Hepatic stellate cell (primary cell): ENCODE measurements around the gene TMF1.
A peak's percentile ranks its signal among the peaks of the same experiment; 100 is the strongest.

Experiments
- DNase-seq: peaks from one replicate; pipeline ENCODE4 v3.0.0; 2011; ENCODE audit warnings: low spot score

TMF1 gene, protein sequence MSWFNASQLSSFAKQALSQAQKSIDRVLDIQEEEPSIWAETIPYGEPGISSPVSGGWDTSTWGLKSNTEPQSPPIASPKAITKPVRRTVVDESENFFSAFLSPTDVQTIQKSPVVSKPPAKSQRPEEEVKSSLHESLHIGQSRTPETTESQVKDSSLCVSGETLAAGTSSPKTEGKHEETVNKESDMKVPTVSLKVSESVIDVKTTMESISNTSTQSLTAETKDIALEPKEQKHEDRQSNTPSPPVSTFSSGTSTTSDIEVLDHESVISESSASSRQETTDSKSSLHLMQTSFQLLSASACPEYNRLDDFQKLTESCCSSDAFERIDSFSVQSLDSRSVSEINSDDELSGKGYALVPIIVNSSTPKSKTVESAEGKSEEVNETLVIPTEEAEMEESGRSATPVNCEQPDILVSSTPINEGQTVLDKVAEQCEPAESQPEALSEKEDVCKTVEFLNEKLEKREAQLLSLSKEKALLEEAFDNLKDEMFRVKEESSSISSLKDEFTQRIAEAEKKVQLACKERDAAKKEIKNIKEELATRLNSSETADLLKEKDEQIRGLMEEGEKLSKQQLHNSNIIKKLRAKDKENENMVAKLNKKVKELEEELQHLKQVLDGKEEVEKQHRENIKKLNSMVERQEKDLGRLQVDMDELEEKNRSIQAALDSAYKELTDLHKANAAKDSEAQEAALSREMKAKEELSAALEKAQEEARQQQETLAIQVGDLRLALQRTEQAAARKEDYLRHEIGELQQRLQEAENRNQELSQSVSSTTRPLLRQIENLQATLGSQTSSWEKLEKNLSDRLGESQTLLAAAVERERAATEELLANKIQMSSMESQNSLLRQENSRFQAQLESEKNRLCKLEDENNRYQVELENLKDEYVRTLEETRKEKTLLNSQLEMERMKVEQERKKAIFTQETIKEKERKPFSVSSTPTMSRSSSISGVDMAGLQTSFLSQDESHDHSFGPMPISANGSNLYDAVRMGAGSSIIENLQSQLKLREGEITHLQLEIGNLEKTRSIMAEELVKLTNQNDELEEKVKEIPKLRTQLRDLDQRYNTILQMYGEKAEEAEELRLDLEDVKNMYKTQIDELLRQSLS

DNA sequence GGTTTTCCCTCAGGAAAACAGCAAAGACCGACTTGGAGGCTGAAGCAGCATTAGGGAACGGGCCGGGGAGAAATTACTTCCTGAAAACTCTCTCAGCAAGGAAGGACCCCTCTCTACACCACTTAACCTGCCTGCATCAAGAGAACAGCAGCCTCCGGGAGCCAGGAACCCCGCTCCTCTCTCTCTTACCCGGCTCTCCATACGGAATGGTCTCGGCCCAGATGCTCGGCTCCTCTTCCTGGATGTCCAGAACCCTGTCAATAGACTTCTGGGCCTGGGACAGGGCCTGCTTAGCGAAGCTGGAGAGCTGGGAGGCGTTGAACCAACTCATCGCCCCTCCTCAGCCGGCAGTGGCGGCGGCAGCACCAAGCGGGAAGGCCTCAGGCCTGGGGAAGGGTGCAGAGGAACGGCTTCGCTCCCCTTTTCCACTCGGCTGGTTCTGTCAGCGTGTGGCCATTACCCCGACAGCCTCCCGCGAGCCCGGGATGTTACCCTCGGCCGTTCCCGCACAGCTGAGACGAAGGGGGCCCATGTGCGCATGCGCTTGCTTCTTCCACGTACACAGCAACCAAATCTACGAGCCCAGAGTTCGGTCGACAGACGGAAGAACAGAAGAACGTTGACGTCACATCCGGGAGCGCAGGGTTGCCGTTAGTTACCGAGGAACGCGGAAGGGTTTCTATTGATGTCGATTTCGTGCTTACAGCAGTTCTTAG, at the start of gene TMF1:
TMF1 (minus strand) TSS at position 578 of the 716 bp plus-strand sequence; CDS start at position 331, 247 bp downstream.
- peak; percentile 92 for DNase-seq

GRCh38 chr3:69099576-69099975, 47.4 kb upstream of the TMF1 start:
- DNase-seq = no peak

- DNase-seq = no peak
These were observed 45.4 kb upstream of the TMF1 start for GRCh38 chr3:69097407-69098086.

DNA sequence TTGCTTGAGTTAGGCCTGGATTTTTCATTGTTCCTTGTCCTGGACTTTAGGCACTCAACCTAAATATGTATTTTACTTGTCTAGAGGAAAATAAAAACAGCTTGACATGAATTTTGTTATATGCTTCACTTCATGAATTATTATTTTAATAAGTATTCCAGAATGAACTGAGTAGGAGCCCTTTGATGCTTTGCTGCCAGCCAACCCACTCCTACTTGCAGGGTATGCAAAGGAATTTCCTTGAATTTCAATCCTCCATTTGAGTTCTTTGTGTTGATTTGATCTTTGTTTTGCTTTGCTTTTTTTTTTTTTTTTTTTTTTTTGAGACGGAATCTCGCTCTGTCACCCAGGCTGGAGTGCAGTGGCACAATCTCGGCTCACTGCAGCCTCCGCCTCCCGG, 44.2 kb upstream of the TMF1 start:
- no peak for DNase-seq

DNA sequence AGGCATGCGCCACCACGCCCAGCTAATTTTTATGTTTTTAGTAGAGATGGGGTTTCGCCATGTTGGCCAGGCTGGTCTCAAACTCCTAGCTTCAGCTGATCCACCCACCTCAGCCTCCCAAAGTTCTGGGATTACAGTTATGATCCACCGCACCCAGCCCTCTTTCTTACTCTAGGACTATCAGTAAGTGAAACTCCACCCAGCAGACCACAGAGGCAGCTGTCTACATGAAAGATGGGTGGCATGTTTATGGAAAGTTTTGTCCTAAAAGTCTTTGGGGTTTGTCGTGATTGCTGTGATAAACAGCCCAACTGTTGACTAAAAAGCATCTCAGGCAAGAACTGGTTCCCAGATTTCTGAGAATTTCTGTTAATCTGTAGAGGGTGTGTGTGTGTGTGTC, 43.5 kb upstream of the TMF1 start:
- DNase-seq = no peak

GRCh38 chr3:69094467-69095205, 42.5 kb upstream of the TMF1 start:
- DNase-seq = peak; percentile 22

GRCh38 chr3:69092030-69092516, 39.9 kb upstream of the TMF1 start:
- no peak for DNase-seq

- no peak for DNase-seq
These were observed 39.4 kb upstream of the TMF1 start for GRCh38 chr3:69091389-69092029.

DNA sequence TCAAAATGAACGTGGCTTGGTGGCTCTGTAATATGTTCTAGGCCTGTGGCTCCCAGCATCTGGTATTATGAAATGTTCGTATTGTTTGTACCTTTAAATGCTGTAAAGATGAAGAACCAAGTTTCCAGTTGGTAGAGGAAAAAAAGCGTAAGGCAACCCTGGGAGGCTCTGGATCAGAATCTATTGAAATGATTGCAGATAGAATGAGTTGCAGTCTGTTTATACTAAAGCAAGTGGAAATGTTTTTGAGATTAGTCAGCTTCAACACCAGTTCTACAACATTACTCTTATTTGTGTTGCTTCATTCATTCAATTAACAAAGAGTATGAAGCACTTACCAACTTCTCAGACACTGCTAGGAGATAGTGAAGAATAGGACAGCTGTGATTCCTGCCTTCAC, 37.9 kb upstream of the TMF1 start:
- DNase-seq = peak; percentile 33

DNA sequence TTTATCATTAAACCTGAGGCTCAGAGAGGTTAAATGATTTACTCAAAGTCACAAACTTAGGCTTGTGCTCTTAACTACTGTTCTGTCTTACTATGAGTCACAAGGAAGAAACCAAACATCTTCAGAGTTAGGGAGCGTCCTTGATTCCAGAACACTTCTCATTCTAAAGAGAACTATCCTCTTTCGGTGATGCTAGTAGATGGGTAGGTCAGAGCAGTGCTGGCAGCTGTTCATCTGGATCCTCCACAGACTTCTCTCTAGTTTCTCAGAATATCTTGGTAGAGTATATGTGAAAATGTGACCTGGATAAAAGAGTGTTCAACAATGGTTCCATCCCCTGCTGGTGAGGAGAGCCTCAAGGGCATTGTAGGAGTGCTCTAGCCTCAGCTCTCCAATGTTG, 35.9 kb upstream of the TMF1 start:
- peak; percentile 17 for DNase-seq

DNA sequence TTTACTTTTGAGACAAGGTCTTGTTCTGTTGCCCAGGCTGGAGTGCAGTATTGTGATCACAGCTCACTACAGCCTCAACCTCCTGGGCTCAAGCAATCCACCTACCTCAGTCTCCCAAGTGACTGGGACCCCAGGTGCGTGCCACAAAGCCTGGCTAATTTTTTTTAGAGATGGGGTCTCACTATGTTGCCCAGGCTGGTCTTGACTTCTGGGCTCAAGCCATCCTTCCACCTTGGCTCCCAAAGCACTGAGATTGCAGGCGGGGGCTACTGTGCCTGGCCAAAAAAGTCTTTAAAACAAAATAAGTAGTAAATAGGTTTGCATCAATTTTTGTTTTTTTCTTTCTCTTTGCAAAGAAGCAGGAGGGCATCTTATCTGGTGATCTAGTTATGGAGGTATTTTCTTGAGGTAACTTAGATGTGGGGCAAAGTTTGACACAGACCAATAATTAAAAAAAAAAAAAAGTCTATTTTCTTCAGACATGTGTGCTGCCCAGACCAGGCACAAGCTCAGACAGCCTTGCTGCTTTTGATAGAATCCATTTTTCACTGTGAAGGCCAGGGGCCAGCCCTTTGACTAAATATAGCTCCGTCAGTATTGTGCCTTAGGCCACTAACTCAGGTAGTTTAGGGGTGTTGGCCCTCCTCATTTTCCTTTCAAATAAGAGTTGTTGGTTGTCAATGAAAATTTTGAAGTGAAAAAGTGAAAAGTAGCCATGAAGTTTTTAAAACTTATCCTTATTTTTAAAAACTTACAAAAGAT, 35.1 kb upstream of the TMF1 start:
- no peak for DNase-seq

DNA sequence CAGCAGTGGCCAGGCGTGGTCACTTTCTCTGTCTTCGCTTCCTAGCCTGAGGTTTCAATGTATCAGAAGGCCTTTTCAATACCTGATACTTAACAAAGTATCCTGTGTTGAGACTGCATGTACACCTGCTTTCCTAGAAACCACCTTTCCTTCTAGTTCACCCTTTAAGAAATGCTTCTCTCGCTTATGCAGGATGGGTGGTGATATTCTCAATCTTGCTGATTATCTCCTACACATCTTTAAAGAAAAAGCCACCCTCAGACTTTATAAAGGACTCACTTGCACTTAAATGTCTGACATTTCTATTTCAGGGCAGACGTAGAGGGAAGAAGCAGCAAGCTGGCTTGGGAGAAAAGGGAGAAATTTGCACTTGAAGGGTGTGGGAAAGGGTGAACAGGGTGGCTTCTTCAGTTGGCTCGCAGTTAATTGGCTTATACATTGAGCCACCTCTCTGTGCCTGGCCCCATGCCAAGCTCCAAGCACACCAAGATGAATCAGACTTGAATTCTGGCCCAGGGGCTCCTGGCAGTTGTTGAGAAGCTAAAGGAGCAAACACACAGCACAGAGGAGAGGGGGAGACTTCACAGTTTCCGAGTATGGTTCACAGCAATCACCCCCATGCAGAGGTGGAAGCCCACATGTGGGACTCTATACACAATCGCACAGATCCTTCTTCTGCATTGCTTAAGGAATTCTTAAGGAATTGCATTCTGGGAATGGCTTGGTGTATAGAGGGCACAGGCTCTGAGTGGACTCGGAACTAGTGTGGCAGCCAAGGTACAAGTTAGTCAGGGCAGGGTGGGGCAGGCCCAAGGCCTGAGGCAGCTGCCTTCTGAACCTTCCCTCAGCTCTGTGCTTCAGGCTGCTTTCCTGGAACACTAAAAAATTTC, 33.9 kb upstream of the TMF1 start:
- peak; percentile 32 for DNase-seq

- peak; percentile 20 for DNase-seq
These were observed 33.2 kb upstream of the TMF1 start for GRCh38 chr3:69085168-69085832.

- DNase-seq = peak; percentile 62
These were observed 32.4 kb upstream of the TMF1 start, which contains the start of gene ARL6IP5 for GRCh38 chr3:69084326-69085167. Gene ARL6IP5 (plus strand): TSS chr3:69084937. CDS start chr3:69085048, 111 bp downstream.

GRCh38 chr3:69082805-69083204, 30.7 kb upstream of the TMF1 start:
- DNase-seq = peak; percentile 54

GRCh38 chr3:69082361-69082760, 30.2 kb upstream of the TMF1 start:
- DNase-seq = no peak
